ENCODE measurements around the gene C1QTNF5. TPM values are rescaled to one million over a fixed set of nuclear protein-coding genes. Genes with fewer than 3 reads are reported as not detected.

C1QTNF5 gene
- total RNA-seq, 1 experiment from 2014 or later: not detected

DNA sequence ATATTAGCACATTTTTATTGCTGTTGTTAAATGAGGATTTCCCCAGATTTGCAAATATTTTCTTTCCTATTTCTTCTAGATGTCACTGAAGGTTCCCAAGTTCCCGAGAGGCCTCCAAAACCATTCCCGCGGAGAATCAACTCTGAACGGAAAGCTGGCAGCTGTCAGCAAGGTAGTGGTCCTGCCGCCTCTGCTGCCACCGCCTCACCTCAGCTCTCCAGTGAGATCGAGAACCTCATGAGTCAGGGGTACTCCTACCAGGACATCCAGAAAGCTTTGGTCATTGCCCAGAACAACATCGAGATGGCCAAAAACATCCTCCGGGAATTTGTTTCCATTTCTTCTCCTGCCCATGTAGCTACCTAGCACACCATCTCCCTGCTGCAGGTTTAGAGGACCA is 41.3 kb downstream of the C1QTNF5 start:
- POLR2A ChIA-PET: interaction anchor here (0.5 kb wide), 1 partner anchor 9 kb away, joined by 3 read pairs; no protein-coding TSS in a partner anchor
- intact Hi-C loops (cut with micrococcal nuclease): loop anchor here (5.0 kb wide), 1 partner anchor 92 kb away; the partner anchor contains the start of gene CBL
- CTCF ChIA-PET: interaction anchor here (1.2 kb wide), 1 partner anchor 15 kb away, joined by 3 read pairs; no protein-coding TSS in a partner anchor

DNA sequence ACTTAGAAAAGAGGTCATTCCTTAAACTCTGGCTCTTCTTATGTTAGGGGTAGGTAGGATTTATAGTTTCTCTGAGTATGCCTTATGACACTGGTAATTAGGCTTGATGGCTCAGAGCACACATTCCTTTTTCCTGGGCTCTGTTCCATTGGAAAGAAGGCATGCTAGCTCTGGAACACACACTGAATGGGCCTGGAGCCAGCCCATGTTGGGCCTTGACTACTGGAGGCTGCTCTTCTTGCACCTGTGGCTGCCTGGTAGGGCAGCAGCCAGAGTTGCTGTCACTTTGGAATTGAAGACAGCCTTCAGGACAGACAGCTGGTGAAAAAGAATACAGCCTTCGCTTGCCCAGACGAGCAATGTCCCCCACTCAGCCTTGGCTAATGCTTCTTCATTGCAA is 42.0 kb downstream of the C1QTNF5 start:
- intact Hi-C loops (cut with micrococcal nuclease): loop anchor here (5.0 kb wide), 1 partner anchor 91 kb away; the partner anchor contains the start of gene CBL
- no peak for DNase-seq (ENCODE audit: unreplicated experiment)
- no peak overlapping the region for H3K4me3 Mint-ChIP-seq (ENCODE audit: unreplicated experiment)
- no peaks in the 10 kb centered on the region for H3K27me3 Mint-ChIP-seq (ENCODE audit: insufficient read depth, unreplicated experiment)
- BruUV-seq (replicated peaks): no TSS peak
- CTCF ChIA-PET: no interaction called here
- no peaks in the 10 kb centered on the region for H3K4me1 Mint-ChIP-seq (ENCODE audit: insufficient read depth, unreplicated experiment)
- H3K9me3 Mint-ChIP-seq (ENCODE audit: unreplicated experiment): no peaks in the 10 kb centered on the region
- H3K27ac Mint-ChIP-seq (ENCODE audit: low read depth, unreplicated experiment): no peak overlapping the region
- peaks cover 60% of the 10 kb centered on the region for H3K36me3 Mint-ChIP-seq (ENCODE audit: insufficient read depth, unreplicated experiment)
- POLR2A ChIA-PET: no interaction called here
- TF ChIP-seq, protein P1, sequence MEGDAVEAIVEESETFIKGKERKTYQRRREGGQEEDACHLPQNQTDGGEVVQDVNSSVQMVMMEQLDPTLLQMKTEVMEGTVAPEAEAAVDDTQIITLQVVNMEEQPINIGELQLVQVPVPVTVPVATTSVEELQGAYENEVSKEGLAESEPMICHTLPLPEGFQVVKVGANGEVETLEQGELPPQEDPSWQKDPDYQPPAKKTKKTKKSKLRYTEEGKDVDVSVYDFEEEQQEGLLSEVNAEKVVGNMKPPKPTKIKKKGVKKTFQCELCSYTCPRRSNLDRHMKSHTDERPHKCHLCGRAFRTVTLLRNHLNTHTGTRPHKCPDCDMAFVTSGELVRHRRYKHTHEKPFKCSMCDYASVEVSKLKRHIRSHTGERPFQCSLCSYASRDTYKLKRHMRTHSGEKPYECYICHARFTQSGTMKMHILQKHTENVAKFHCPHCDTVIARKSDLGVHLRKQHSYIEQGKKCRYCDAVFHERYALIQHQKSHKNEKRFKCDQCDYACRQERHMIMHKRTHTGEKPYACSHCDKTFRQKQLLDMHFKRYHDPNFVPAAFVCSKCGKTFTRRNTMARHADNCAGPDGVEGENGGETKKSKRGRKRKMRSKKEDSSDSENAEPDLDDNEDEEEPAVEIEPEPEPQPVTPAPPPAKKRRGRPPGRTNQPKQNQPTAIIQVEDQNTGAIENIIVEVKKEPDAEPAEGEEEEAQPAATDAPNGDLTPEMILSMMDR (IDR thresholded peaks at IDR 0.05; ENCODE audit: unreplicated experiment): no peak

More for the DNA sequence above, 41.3 kb downstream of the C1QTNF5 start:
- Mint-ChIP-seq H3K27ac (ENCODE audit: low read depth, unreplicated experiment) (no peak overlapping the region), H3K27me3 (ENCODE audit: insufficient read depth, unreplicated experiment) (no peaks in the 10 kb centered on the region), H3K9me3 (ENCODE audit: unreplicated experiment) (no peaks in the 10 kb centered on the region), H3K4me3 (ENCODE audit: unreplicated experiment) (no peak overlapping the region), H3K4me1 (ENCODE audit: insufficient read depth, unreplicated experiment) (no peaks in the 10 kb centered on the region), H3K36me3 (ENCODE audit: insufficient read depth, unreplicated experiment) (peaks cover 67% of the 10 kb centered on the region)
- DNase-seq (ENCODE audit: unreplicated experiment): no peak
- no TSS peak for BruUV-seq (replicated peaks)
- TF ChIP-seq, protein P1 (IDR thresholded peaks at IDR 0.05; ENCODE audit: unreplicated experiment): no peak

DNA sequence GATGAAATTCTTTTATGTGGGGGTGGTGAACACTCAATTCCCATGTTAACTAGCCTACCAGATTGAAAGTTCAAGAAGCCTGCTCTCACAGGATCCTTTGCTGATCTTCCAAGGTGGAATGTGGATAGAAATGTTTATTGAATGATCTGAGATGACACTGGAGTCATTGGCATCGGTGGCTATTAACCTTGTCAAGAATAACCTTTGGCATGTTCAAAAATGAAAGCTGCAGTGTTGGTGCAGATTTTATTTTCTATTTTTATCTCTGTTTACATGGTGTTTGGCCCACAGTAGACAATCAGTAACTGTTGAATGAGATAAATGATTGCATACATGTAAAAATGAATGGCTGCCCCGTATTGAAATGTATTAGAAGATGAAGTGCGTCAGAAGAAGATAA is 42.7 kb downstream of the C1QTNF5 start:
- no peak for DNase-seq (ENCODE audit: unreplicated experiment)
- H3K9me3 Mint-ChIP-seq (ENCODE audit: unreplicated experiment): no peaks in the 10 kb centered on the region
- POLR2A ChIA-PET: no interaction called here
- intact Hi-C loops (cut with micrococcal nuclease): loop anchor here (5.0 kb wide), 1 partner anchor 91 kb away; the partner anchor contains the start of gene CBL
- peaks cover 53% of the 10 kb centered on the region for H3K36me3 Mint-ChIP-seq (ENCODE audit: insufficient read depth, unreplicated experiment)
- CTCF ChIA-PET: interaction anchor here (0.6 to 1.8 kb wide), 7 partner anchors 9 to 1491 kb away, joined by 3 to 5 read pairs (median 3); partner anchors contain the start of gene CBL
- H3K4me1 Mint-ChIP-seq (ENCODE audit: insufficient read depth, unreplicated experiment): no peaks in the 10 kb centered on the region
- TF ChIP-seq, protein P1 (IDR thresholded peaks at IDR 0.05; ENCODE audit: unreplicated experiment): no peak
- H3K4me3 Mint-ChIP-seq (ENCODE audit: unreplicated experiment): no peak overlapping the region
- no peak overlapping the region for H3K27ac Mint-ChIP-seq (ENCODE audit: low read depth, unreplicated experiment)
- no TSS peak for BruUV-seq (replicated peaks)
- no peaks in the 10 kb centered on the region for H3K27me3 Mint-ChIP-seq (ENCODE audit: insufficient read depth, unreplicated experiment)

DNA sequence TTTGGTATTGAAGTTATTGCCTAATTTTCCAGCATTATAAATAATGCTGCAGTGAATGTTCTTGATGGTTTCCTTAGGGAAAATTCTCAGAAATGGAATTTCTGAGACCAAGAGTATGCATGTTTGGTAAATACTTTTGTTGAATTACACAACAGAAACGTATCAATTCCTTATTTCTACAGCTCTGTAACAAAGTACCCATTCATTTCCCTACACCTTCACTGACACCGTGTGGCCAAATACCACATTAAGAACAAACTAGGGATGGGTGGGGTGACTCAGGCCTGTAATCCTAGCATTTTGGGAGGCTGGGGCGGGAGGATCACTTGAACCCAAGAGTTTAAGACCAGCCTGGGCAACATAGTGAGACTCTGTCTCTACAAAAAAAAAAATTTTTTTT is 45.5 kb downstream of the C1QTNF5 start:
- Mint-ChIP-seq H3K27me3 (ENCODE audit: insufficient read depth, unreplicated experiment) (no peaks in the 10 kb centered on the region), H3K36me3 (ENCODE audit: insufficient read depth, unreplicated experiment) (peaks cover 47% of the 10 kb centered on the region), H3K27ac (ENCODE audit: low read depth, unreplicated experiment) (no peak overlapping the region), H3K4me1 (ENCODE audit: insufficient read depth, unreplicated experiment) (no peaks in the 10 kb centered on the region), H3K9me3 (ENCODE audit: unreplicated experiment) (no peaks in the 10 kb centered on the region), H3K4me3 (ENCODE audit: unreplicated experiment) (no peak overlapping the region)
- TF ChIP-seq, protein P1 (IDR thresholded peaks at IDR 0.05; ENCODE audit: unreplicated experiment): peak; percentile 26
- peak; percentile 47 for DNase-seq (ENCODE audit: unreplicated experiment)
- ChIA-PET CTCF (interaction anchor here (0.6 kb wide), 1 partner anchor 97 kb away, joined by 3 read pairs; no protein-coding TSS in a partner anchor), POLR2A (no interaction called here)
- intact Hi-C loops (cut with micrococcal nuclease): loop anchor here (5.0 kb wide), 1 partner anchor 88 kb away; the partner anchor contains the start of gene CBL
- BruUV-seq (replicated peaks): no TSS peak

Measured in MCF 10A (cell line).